GM08714 (cell line): ENCODE results near the gene LPXN.

Experiments used
- H3K4me3 ChIP-seq: fragments of 200-500 bp; sonication (Bioruptor generic); 2 replicates; pipeline ENCODE4 v1.5.1; 2014; ENCODE audit warnings: mild to moderate bottlenecking, low read length, inconsistent platforms
- ZNF274 ChIP-seq: IDR thresholded peaks from 2 replicates; pipeline ENCODE4 v1.6.1; 2012; ENCODE audit warnings: mild to moderate bottlenecking, low read depth, low read length

The LPXN gene

DNA sequence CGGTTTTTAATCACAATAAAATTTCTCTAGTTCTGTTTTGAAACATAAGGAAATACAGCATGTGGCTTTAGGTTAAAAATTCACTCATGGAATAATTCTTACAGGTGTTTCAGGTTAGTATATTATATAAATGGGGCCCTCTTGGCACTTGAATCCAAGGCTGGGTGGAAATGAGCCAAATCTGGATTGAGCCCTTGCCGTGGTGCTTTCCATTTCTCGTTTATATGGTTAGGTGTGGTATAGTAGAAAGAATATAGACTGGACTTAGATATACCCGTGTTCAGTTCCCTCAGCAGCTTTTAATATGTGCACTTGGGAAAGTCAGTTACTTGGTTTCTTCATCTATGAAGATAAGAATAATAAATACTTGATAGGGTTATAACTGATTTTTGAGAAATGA is 19.2 kb upstream of the LPXN start:
- no peak overlapping the region for H3K4me3 ChIP-seq
- no peak for TF ChIP-seq ZNF274

DNA sequence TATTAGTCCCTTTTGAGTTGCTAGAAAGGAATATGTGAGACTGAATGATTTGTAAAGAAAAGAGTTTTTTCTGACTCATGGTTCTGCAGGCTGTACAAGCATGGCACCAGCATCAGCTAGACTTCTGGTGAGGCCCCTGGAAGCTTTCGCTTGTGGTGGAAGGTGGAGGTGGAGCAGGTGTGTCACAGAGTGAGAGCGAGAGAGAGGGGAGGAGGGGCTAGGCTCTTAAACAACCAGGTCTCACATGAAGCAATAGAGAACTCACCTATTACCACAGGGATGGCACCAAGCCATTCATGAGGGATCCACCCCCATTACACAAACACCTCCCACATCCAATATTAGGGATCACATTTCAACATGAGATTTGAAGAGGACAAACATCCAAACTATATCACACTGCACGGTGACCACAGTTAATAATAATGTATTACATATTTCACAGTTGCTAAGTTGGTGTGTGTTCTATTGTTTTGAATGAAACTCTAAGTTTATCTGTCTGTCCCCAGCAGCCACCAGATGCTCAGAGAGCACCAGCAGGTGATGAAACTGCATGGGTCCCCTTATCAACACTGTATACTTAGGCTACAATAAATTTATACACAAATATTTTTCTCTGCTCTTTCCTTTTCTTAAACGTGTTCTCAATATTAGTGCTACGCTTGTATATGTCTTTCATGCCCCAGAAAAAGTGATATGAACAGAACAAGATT is 17.3 kb upstream of the LPXN start:
- TF ChIP-seq ZNF274: no peak
- no peak overlapping the region for H3K4me3 ChIP-seq

DNA sequence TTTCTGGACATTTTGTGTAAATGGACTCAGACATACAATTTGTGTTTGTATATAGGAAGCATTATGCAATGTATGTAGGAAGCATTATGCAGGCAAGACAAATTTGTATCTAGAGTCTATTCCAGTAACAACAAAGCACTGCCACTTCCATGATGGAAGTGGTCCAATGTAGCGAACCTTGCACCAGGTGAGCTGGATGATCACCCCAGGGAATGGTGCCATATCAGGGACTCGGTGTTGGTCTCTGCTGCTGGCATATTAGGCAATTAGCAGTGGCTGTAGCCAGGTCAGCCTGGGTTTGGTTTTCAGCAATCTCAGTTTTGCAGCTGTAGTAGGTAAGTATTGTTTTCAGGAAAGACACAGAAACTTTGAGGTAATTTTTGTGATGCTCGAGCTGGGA is 16.0 kb upstream of the LPXN start:
- H3K4me3 ChIP-seq: no peak overlapping the region
- no peak for TF ChIP-seq ZNF274

DNA sequence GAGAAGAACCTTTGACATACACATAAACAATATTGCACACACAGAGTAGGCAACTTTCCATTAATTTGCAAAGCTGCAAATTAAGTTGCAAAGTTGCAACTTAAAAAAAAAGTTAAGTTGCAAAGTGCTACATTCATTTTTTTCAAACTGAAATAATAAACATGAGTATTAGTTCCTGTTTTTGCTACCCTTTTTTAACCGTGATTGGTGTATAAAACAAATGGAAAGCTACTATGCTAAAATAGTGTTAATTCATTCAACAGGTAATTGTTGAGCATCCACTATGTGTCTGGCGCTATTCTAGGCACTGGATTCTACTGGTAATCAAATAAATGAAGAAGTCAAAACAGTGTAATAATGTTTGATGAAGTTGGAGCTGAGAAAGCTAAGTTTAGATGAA is 11.3 kb upstream of the LPXN start:
- TF ChIP-seq ZNF274: no peak
- no peak overlapping the region for H3K4me3 ChIP-seq

DNA sequence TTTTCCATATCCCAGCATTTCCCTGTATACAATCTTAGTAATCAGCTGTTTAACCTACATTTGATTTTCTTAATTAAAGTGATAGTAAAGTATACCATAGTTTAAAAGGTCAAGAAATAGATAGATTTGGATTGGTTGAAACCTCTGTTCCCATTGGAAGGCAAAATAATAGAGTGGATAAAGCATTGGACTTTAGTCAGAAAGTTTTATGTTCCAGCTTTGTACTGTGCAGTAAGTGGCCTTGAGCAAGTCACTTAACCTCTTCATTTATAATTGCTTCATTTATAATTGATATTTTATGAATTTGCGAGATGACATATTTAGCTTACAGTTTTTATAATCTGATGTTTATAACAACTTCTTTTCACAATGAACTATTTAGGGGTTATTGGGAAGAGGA is 6.8 kb upstream of the LPXN start:
- no peak for TF ChIP-seq ZNF274
- H3K4me3 ChIP-seq: no peak overlapping the region; the same call in 1 of the 2 replicates

DNA sequence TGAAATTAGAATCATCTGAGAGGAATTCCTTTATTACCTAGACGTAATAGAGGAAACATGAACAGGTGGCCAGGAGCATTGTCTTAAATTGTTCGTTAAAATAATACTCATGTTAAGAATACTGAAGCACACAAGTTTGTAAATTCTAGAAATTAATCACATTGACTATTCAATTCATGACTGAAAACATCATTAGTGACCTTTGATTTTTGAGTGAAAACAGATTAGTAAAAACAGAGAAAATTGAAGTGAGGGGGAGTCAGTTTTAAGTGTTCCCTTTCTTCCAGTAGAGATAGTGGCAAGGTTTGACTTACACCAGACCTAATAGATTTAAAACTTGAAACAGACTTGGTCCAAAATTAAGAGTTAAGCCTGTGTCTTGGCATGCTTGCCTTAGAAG is 4.7 kb upstream of the LPXN start:
- H3K4me3 ChIP-seq: peak overlapping the region; percentile 92; the same call in 1 of the 2 replicates
- TF ChIP-seq ZNF274: no peak

DNA sequence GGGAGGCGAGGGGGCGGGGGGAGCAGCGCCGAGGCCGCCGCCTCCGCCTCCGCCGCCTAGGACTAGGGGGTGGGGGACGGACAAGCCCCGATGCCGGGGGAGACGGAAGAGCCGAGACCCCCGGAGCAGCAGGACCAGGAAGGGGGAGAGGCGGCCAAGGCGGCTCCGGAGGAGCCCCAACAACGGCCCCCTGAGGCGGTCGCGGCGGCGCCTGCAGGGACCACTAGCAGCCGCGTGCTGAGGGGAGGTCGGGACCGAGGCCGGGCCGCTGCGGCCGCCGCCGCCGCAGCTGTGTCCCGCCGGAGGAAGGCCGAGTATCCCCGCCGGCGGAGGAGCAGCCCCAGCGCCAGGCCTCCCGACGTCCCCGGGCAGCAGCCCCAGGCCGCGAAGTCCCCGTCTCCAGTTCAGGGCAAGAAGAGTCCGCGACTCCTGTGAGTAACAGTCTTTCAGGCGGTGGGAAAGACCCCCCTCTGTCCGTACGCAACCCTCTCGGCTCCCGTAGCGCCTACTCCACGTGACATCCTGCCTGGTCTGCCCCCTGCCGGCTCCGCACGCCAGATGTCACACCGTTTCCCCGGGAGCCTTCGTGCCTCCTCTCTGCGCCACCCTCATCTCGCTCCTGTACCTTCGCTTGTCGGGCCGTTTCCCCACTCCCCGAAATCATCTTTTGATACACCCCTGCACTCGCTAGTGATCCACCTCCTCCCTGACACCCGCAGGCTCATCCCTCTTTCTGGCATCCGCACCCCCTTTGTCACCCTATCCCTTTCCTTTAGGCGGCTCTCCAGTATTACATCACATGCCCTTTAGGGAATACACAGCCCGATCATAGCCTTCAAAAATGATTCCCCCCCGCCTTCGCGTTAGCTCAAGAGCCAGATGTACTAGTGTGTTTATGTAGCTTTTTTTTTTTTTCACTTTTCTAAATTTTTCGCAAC is 3.8 kb upstream of the LPXN start:
- peak overlapping the region; percentile 92 for H3K4me3 ChIP-seq
- TF ChIP-seq ZNF274: no peak

DNA sequence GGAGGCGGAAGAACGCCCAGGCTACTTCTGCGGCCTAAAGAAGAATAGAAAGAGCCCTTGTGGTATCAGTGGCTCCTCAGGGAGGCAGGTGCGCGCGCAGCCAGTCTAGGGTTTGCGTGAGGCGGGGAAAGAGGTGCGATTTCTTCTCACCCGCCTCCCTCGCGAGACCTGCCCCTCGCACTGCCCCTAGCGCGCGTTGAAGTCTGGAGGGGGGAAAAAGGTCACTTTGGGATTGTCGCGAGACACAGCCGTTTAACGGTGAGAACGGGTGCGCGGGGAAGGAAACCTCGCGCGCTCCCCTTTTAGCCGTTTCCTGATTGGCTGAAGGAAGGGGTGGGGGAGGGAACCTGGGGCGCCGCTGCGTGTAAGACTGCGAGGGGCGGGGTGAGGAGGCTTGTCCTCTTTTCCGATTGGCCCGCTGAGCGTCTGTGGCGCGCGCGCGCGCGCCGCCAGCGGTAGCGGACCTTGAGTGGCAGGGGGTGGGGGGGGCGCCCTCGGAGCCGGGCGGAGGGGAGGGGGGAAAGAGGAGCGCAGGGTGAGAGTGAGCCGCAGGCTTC is 3.1 kb upstream of the LPXN start, which contains the start of gene ZFP91:
Gene ZFP91, plus strand, starts transcription at position 429 of the 557 bp plus-strand sequence. CDS start 219 bp downstream, outside the sequence.
- TF ChIP-seq ZNF274: no peak
- H3K4me3 ChIP-seq: peak within 1 kb of the TSS; percentile 92

DNA sequence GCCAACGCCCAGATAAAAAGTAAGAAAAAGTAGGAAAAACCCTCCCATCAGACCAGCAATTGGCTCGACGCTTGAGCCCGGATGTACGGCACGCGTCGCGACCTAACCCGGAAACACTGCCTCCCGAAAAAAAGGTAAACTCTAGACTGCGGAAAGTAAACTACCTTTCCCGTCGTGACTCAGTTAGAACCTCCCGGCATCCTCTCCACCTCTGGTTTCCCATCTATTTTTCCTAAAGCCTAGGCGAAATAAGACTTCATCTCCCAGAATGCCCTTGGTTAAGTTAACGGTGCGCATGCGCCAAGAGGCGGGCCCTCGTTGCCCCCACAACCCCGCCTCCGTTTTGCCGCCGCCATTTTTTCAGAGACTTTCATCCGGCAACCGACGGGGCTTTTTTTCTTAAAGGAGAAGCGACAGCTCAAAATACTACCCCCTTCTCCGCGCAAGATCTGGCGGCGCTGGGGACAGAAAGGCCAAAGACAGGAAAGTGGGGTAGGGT is 2.5 kb upstream of the LPXN start:
- TF ChIP-seq ZNF274: no peak
- H3K4me3 ChIP-seq: peak overlapping the region; percentile 69

DNA sequence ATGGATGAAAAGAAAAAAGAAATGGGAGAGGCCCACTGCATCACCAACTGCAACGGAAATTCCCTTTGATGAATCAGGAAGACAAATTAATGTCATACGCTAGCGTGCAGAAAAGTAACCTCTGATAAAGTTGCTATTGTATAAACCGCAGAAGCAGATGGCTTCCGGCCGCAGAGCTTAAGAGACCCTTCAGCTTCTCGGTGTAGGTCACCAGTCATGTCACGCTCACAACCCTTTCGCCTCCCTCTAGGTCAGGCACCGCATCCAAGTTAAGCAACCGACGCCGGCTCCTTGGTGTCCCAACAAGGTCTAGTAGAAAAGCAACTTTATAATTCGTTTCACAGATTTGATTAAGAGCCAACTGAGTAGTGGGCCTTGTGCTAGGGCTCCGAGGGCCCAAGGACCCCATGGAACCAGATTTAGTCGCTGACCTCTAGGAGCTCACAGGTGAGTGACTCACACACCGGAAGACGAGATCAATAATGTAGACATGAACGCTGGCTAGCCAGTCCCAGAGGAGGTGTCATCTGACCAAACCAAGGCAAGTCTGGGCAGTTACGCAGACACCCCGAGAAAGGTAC is 2.0 kb upstream of the LPXN start:
- peak overlapping the region; percentile 69 for H3K4me3 ChIP-seq
- no peak for TF ChIP-seq ZNF274

DNA sequence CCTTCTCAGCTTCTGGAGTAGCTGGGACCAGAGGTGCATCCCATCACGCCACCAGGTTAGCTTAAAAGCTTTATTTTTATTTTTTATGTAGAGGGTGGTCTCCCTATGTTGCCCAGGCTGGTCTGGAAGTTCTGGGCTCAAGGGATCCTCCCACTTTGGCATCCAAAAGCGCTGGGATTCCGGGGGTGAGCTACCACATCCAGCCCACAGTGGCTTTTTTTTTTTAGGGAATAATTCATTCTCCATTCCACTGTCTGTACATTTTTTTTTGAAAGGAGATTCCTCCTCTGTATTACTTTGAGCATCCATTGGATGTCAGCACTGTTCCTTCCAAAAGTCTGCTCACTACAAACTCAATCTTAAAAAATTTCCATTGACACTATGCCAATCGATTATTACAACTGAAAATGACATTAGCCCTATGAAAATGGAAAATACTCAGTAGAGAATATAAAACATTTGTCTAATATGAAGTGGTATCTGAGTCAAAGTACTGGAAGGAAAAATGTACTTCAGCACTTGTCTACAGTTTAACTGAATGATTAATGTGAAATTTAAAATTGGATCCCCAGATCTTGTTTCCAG is 1.3 kb upstream of the LPXN start:
- no peak for TF ChIP-seq ZNF274
- peak overlapping the region; percentile 69 for H3K4me3 ChIP-seq

DNA sequence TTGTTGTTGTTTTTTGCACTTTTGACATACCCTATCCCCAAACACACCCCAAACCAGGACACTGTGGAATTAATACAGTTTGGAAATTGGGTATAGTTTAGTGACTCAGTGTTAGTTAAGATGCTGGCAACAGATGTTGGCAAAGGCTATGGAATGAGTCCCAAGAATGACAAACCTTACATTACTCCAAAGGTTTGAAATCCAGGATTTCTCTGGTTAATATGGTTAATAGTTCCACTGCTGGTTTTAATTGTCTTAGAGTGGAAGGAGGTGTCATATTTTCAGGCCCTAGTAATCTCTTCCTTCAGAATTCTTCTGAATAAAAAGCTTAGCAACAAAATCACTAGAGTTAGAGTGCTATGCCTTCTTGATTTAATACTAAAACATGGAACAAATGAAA is 775 bp downstream of the LPXN start:
- TF ChIP-seq ZNF274: no peak
- peak overlapping the region; percentile 99 for H3K4me3 ChIP-seq

DNA sequence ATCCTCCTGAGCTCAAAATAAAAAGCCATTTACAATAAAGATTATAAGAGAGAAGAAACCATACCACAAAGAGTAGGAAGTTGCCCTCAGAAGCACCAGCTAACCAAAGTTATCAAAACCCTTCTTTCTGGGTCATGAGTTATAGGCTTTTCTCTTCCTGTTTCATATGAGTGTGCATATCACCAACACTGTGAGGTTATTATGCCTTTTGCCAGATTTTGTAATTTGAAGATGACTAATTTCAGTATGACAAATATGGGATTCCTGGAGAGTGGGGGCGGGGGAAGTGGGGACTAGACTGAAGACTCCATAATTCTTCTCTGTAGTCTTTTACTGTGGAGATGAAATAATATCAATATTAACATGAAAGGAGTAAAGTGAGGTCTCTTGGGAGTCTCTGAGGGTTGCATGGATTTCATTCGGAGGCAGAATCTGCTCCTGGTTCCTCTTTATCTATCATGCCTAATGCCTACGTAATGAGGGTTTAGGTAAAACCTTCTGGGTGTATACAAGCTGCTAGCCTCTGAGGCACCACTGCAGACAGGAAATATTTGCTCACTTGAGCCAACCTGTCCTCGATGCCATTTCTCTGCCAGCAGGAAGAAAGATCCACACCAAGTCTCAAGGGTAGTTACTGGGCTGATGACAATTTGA is 2.1 kb downstream of the LPXN start:
- H3K4me3 ChIP-seq: peak overlapping the region; percentile 99
- TF ChIP-seq ZNF274: no peak

DNA sequence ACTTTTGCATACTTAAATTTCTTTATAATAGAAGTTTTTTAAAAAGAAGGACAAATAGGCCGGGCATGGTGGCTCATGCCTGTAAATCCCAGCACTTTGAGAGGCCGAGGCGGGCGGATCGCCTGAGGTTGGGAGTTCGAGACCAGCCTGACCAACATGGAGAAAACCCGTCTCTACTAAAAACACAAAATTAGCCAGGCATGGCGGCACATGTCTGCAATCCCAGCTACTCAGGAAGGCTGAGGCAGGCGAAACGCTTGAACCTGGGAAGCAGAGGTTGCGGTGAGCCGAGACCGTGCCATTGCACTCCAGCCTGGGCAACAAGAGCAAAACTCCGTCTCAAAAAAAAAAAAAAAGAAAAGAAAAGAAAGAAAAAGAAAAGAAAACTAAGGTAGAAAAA is 2.8 kb downstream of the LPXN start:
- peak overlapping the region; percentile 58 for H3K4me3 ChIP-seq
